Spinal cord (tissue), 10 donors: ENCODE data around the gene MRPS33. TPM values are rescaled to one million over a fixed set of nuclear protein-coding genes. Genes with fewer than 3 reads are reported as not detected.
"Not testable (repeated sequence)": the region's sequence is repeated elsewhere in the genome, so short reads cannot be mapped to it uniquely, and the experiment has no call there.

Source experiments
- DNase-seq, 6 donors: peaks; one replicate each; pipeline versions ENCODE4 v3.0.0 to v3.0.0-alpha.2; 2013 to 2015; ENCODE audit warnings: low spot score in 6 of 6, low read depth in 4 of 6
- H3K27ac ChIP-seq: one replicate; pipeline ENCODE4 v1.5.1; 2013; ENCODE audit warnings: low read depth, low read length, control low read depth
- H3K27me3 ChIP-seq: one replicate; pipeline ENCODE4 v1.6.1; 2013; ENCODE audit warnings: low read length; ENCODE audit not compliant: control insufficient read depth, insufficient read depth
- H3K36me3 ChIP-seq: one replicate; pipeline ENCODE4 v1.6.1; 2013; ENCODE audit warnings: low read length; ENCODE audit not compliant: control insufficient read depth, insufficient read depth
- H3K4me1 ChIP-seq: one replicate; pipeline ENCODE4 v1.6.1; 2013; ENCODE audit warnings: low read length; ENCODE audit not compliant: control insufficient read depth, insufficient read depth
- H3K4me3 ChIP-seq: one replicate; pipeline ENCODE4 v1.5.1; 2013; ENCODE audit warnings: low read depth, low read length, control low read depth
- H3K9me3 ChIP-seq: one replicate; pipeline ENCODE4 v1.6.1; 2013; ENCODE audit warnings: low read length; ENCODE audit not compliant: control insufficient read depth, insufficient read depth
- WGBS: methylation state at CpG from one replicate; pipeline ENCODE4 v1.1.5; 2013; ENCODE audit warnings: missing lambda C conversion rate; ENCODE audit not compliant: insufficient coverage; 5-methylcytosine and 5-hydroxymethylcytosine counted together
- polyA plus RNA-seq, 2 donors: library from polyadenylated mRNA; unstranded; fragments of 120-200 nt; gene quantifications; one replicate each; pipeline ENCODE4 v1.2.1, GENCODE V29; 2013; ENCODE audit not compliant: insufficient read length in 2 of 2
- small RNA-seq: library from RNA; depleted of rRNA; stranded (forward); fragments of <200 nt; gene quantifications from one replicate; pipeline ENCODE3, GENCODE V24; 2014; ENCODE audit warnings: low replicate concordance
- total RNA-seq, 2 donors: library from RNA; depleted of rRNA in 1 of 2; stranded (reverse); fragments of 120-200 nt in 1 of 2; fragments of >200 nt in 1 of 2; gene quantifications; one replicate each; pipeline versions ENCODE4 v1.2.3 to v1.2.4, GENCODE V29; 2013 to 2014
- donor health status: healthy.

Gene MRPS33
- total and polyA plus RNA-seq, 4 donors: 27.5 to 77.6 (median 66.7) TPM

GRCh38 chr7:140966561-140967233 lies 48.1 kb downstream of the MRPS33 start:
- WGBS: 70% methylated on average over 3 of the region's 5 CpGs
- DNase-seq: no peak
- no peaks in the 10 kb centered on the region for H3K36me3 ChIP-seq
- no peak overlapping the region for H3K27ac ChIP-seq
- H3K27me3 ChIP-seq: no peaks in the 10 kb centered on the region
- no peak overlapping the region for H3K4me3 ChIP-seq
- no peaks in the 10 kb centered on the region for H3K9me3 ChIP-seq
- H3K4me1 ChIP-seq: no peaks in the 10 kb centered on the region

GRCh38 chr7:140961117-140961516 lies 53.6 kb downstream of the MRPS33 start:
- WGBS: 100% methylated on average over 3 of the region's 4 CpGs
- no peak overlapping the region for H3K27ac ChIP-seq
- peaks cover 2% of the 10 kb centered on the region for H3K9me3 ChIP-seq
- no peaks in the 10 kb centered on the region for H3K4me1 ChIP-seq
- no peak for DNase-seq
- H3K27me3 ChIP-seq: no peaks in the 10 kb centered on the region
- no peak overlapping the region for H3K4me3 ChIP-seq
- H3K36me3 ChIP-seq: no peaks in the 10 kb centered on the region

DNA sequence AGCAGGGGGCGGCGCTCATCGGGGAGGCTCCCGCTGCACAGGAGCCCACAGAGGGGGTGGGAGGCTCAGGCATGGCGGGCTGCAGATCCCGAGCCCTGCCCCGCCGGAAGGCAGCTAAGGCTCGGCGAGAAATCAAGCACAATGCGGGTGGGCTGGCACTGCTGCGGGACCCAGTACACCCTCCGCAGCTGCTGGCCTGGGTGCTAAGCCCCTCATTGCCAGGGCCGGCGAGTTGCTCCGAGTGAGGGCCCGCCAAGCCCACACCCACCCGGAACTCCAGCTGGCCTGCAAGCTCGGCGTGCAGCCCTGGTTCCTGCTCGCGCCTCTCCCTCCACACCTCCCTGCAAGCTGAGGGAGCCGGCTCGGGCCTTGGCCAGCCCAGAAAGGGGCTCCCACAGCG lies 57.8 kb downstream of the MRPS33 start:
- WGBS: 93% methylated on average over 25 of the region's 25 CpGs
- not testable (repeated sequence) for H3K4me3 ChIP-seq, H3K4me1 ChIP-seq, H3K36me3 ChIP-seq, H3K27me3 ChIP-seq, H3K27ac ChIP-seq, DNase-seq, H3K9me3 ChIP-seq

Small RNA genes within 50 kb of the gene (small RNA-seq; reads per million reads assigned to genes)
- not detected for gene RNU4-74P

Other genes starting within 250 kb of the MRPS33 start
- gene BRAF, start 90.0 kb downstream of the MRPS33 start, total RNA-seq: 10 to 100 TPM; 39.5 to 71.4 TPM
- 10 to 100 TPM; 21.7 to 22.7 TPM for gene BRAF, start 90.0 kb downstream of the MRPS33 start, polyA plus RNA-seq
- gene TMEM178B, start 59.1 kb upstream of the MRPS33 start, total RNA-seq: 10 to 100 TPM; 24.6 to 71.1 TPM
- gene TMEM178B, start 59.1 kb upstream of the MRPS33 start, polyA plus RNA-seq: 10 to 100 TPM; 46.1 to 58.2 TPM